ENCODE results near the gene ZNF442. TPM values are rescaled to one million over a fixed set of nuclear protein-coding genes. Genes with fewer than 3 reads are reported as not detected.

Gene ZNF442
- total RNA-seq, 1 experiment from 2014 or later, result 4.0 TPM

- H3K14ac ChIP-seq (ENCODE audit: insufficient read depth, low read length), result no peak overlapping the region
- no peaks in the 10 kb centered on the region for H3K23me2 ChIP-seq (ENCODE audit: insufficient read length, low read depth, low read length, poor library complexity, severe bottlenecking)
Measured at GRCh38 chr19:12380444-12380737, 14.9 kb upstream of the ZNF442 start.

More at GRCh38 chr19:12380444-12380737, 14.9 kb upstream of the ZNF442 start:
- Histone ChIP-seq H3K9ac (ENCODE audit: extremely low read depth, insufficient read length, low read length) (no peak overlapping the region), H2AK5ac (ENCODE audit: insufficient read length, low read length) (no peak overlapping the region), H2BK12ac (ENCODE audit: insufficient read length, low read depth, low read length) (no peak overlapping the region), H4K5ac (ENCODE audit: insufficient read length, low read depth, low read length) (no peak overlapping the region), H3K56ac (ENCODE audit: insufficient read length, low read depth, low read length) (no peak overlapping the region), H3K23ac (ENCODE audit: insufficient read length, low read depth, low read length) (no peak overlapping the region), H2BK20ac (ENCODE audit: low read depth, low read length, poor library complexity, severe bottlenecking) (no peak overlapping the region), H3K18ac (ENCODE audit: insufficient read length, low read depth, low read length) (no peak overlapping the region), H2AFZ (ENCODE audit: low read length) (no peak overlapping the region), H3K4ac (ENCODE audit: low read depth, low read length) (no peak overlapping the region), H2BK15ac (ENCODE audit: low read depth, low read length) (no peak overlapping the region), H3K79me2 (ENCODE audit: insufficient read depth, low read length) (no peaks in the 10 kb centered on the region), H4K91ac (ENCODE audit: insufficient read length, low read depth, low read length) (no peak overlapping the region), H3T11ph (ENCODE audit: low read length) (no peak overlapping the region), H2BK5ac (ENCODE audit: insufficient read length, low read length) (no peak overlapping the region), H3K9me3 (ENCODE audit: control insufficient read depth, low read depth, low read length) (peaks cover 38% of the 10 kb centered on the region), H2BK120ac (ENCODE audit: low read depth, low read length, poor library complexity, severe bottlenecking) (no peak overlapping the region), H3K27ac (ENCODE audit: insufficient read length, low read depth, low read length) (no peak overlapping the region), H4K8ac (replicated peaks; ENCODE audit: insufficient read length, low read depth, low read length) (no peak overlapping the region), H4K20me1 (ENCODE audit: control insufficient read depth, insufficient read depth, insufficient read length) (no peaks in the 10 kb centered on the region), H3K4me1 (ENCODE audit: insufficient read depth, low read length) (no peaks in the 10 kb centered on the region), H3K79me1 (ENCODE audit: insufficient read depth, low read depth, low read length, poor library complexity, severe bottlenecking) (no peaks in the 10 kb centered on the region), H3K27me3 (ENCODE audit: insufficient read depth, low read length) (no peaks in the 10 kb centered on the region), H3K4me2 (ENCODE audit: insufficient read depth, insufficient read length, low read length) (no peak overlapping the region)
- H3K27ac Mint-ChIP-seq, result no peak overlapping the region
- no CpG with 5 or more reads among the region's 2 CpGs for WGBS (ENCODE audit: extremely low coverage, insufficient read length, low lambda C conversion rate)
- peaks cover 12 to 27% (median 21%) of the 10 kb centered on the region in 3 experiments for H3K36me3 Mint-ChIP-seq (ENCODE audit: insufficient read depth in 1 of 3, low read depth in 3 of 3)
- peaks cover 2% of the 10 kb centered on the region; the same call in 1 of the 2 replicates for H3K27me3 Mint-ChIP-seq (ENCODE audit: low read depth)
- peaks cover 65 to 72% of the 10 kb centered on the region in 2 experiments for H3K9me3 Mint-ChIP-seq
- TF ChIP-seq CTCF (conservative IDR thresholded peaks at IDR 0.05), result no peak
- H3K4me3 Mint-ChIP-seq, result no peak overlapping the region
- no peak for DNase-seq
- no peaks in the 10 kb centered on the region for H3K4me1 Mint-ChIP-seq

Measured in H9 (cell line).